Measurements from ENCODE around the gene CCDC154. TPM values are rescaled to one million over a fixed set of nuclear protein-coding genes. Genes with fewer than 3 reads are reported as not detected.

The CCDC154 gene
- total RNA-seq, 1 experiment from 2014 or later, result 3.2 TPM

DNA sequence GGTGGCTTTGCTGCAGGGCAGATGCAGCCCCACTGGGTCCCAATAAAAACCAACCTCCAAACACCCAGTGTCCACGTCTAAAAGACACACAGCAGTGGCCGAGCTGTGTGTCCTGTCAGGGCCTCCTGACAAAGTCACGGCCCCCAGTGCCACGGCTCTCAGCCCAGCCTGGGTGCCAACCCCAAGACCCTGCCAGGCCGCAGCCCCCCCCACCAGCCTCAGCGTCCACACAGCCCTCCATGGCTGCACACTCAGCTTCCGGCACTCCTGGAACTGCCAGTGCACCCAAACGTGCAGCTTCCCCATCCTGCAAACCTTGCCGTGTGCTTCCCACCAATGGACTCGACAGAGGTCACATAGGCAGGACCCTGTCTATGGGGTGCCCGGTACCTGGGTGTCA, 3.6 kb upstream of the CCDC154 start:
- intact Hi-C loops (cut with micrococcal nuclease; ENCODE audit: unreplicated experiment), result no loop called here
- CTCF ChIA-PET, result interaction anchor here (1.2 to 1.5 kb wide), 2 partner anchors 10 to 27 kb away, joined by 3 to 4 read pairs; partner anchors contain the start of gene UQCC4
- no peak for DNase-seq
- no peaks in the 10 kb centered on the region for H3K27me3 Mint-ChIP-seq (ENCODE audit: unreplicated experiment)
- no peaks in the 10 kb centered on the region for H3K9me3 Mint-ChIP-seq (ENCODE audit: low read depth, unreplicated experiment)
- no peak overlapping the region for H3K27ac Mint-ChIP-seq (ENCODE audit: unreplicated experiment)
- no peak overlapping the region for H3K4me3 Mint-ChIP-seq (ENCODE audit: low read depth, unreplicated experiment)
- no peaks in the 10 kb centered on the region for H3K4me1 Mint-ChIP-seq (ENCODE audit: low read depth, unreplicated experiment)
- peaks cover 45% of the 10 kb centered on the region for H3K36me3 Mint-ChIP-seq (ENCODE audit: insufficient read depth, unreplicated experiment)
- TF ChIP-seq, protein P1, sequence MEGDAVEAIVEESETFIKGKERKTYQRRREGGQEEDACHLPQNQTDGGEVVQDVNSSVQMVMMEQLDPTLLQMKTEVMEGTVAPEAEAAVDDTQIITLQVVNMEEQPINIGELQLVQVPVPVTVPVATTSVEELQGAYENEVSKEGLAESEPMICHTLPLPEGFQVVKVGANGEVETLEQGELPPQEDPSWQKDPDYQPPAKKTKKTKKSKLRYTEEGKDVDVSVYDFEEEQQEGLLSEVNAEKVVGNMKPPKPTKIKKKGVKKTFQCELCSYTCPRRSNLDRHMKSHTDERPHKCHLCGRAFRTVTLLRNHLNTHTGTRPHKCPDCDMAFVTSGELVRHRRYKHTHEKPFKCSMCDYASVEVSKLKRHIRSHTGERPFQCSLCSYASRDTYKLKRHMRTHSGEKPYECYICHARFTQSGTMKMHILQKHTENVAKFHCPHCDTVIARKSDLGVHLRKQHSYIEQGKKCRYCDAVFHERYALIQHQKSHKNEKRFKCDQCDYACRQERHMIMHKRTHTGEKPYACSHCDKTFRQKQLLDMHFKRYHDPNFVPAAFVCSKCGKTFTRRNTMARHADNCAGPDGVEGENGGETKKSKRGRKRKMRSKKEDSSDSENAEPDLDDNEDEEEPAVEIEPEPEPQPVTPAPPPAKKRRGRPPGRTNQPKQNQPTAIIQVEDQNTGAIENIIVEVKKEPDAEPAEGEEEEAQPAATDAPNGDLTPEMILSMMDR (IDR thresholded peaks at IDR 0.05; ENCODE audit: unreplicated experiment), result no peak
- BruUV-seq (replicated peaks), result no TSS peak

DNA sequence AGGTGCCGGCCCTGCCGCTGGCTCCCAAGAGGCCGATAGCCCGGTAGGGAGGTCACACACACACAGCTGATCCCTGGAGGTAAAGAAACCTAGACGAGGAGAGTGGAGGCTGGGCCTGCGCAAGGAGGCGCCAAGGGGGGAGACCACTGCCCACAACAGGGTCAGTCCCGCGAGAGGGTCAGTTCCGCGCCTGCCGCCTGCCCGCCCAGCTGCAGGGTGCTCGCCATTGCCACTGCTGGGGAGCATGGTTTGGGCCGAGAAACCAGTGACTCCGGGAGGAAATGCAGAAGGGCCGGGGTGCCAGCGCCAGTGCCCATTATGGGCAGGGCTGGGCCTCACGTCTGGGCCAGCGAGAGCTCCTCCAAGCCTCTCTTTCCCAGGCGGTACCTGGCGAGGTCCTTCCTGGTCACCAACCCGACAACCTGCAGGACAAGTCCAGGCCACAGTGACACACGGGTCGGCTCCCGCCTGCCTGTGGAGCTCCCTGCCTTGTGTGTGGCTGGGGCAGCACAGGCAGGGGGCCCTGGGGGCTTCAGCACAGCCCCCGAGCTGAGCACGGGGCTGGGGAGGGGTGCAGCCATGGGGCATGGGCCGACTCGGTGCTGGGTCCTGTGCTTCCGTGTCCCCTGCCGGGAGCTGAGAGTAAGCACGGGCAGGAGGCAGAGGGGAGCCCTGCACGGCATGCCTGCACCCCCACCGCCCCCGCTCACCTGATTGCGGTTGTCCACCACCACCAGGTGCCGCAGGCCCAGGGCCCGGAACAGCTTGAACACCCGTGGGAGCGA, 2.1 kb upstream of the CCDC154 start:
- no TSS peak for BruUV-seq (replicated peaks)

DNA sequence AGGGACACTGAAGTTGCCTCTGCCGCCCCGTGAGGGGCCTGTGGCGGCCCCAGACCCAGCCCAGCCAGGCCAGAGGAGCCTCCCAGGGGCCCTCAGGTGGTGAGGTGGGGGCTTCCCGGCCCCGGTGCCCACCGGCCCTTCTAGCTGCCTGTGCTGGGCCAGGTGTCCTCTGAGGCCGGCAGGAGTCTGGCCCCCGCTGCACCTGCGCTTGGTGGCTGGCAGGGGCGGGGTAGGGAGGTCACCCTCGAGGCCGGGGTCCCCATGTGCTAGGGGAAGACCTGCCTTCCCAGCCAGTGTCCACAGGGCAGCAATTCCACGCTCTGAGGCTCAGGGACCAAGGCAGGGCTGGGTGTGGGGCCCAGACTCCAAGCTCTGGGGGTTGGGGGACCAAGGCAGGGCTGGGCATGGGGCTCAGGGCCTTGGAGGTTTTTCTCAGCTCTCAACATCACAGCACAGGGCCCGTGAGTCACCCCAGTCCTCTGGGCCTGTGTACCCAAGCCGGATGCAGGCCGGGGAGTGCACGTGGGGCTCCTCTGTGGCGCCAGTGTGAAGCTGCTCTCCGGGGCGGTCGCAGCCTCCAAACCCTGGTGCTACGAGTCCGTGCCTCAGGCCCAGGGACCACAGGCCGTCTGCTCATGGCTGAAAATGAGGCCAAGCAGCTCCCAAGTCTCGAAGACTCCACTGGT, 1.3 kb upstream of the CCDC154 start:
- TF ChIP-seq, protein P1 (IDR thresholded peaks at IDR 0.05; ENCODE audit: unreplicated experiment), result no peak
- Mint-ChIP-seq H3K27me3 (ENCODE audit: unreplicated experiment) (no peaks in the 10 kb centered on the region), H3K36me3 (ENCODE audit: insufficient read depth, unreplicated experiment) (peaks cover 28% of the 10 kb centered on the region), H3K9me3 (ENCODE audit: low read depth, unreplicated experiment) (no peaks in the 10 kb centered on the region), H3K27ac (ENCODE audit: unreplicated experiment) (no peak overlapping the region), H3K4me3 (ENCODE audit: low read depth, unreplicated experiment) (no peak overlapping the region), H3K4me1 (ENCODE audit: low read depth, unreplicated experiment) (no peaks in the 10 kb centered on the region)
- BruUV-seq (replicated peaks), result TSS peak; percentile 49
- CTCF ChIA-PET, result no interaction called here
- intact Hi-C loops (cut with micrococcal nuclease; ENCODE audit: unreplicated experiment), result no loop called here
- DNase-seq, result no peak

More for the DNA sequence above, 2.1 kb upstream of the CCDC154 start:
- H3K4me3 Mint-ChIP-seq (ENCODE audit: low read depth, unreplicated experiment), result no peak overlapping the region
- H3K27ac Mint-ChIP-seq (ENCODE audit: unreplicated experiment), result no peak overlapping the region
- TF ChIP-seq, protein P1 (IDR thresholded peaks at IDR 0.05; ENCODE audit: unreplicated experiment), result no peak
- no peak for DNase-seq
- H3K4me1 Mint-ChIP-seq (ENCODE audit: low read depth, unreplicated experiment), result no peaks in the 10 kb centered on the region
- no peaks in the 10 kb centered on the region for H3K9me3 Mint-ChIP-seq (ENCODE audit: low read depth, unreplicated experiment)
- intact Hi-C loops (cut with micrococcal nuclease; ENCODE audit: unreplicated experiment), result no loop called here
- H3K36me3 Mint-ChIP-seq (ENCODE audit: insufficient read depth, unreplicated experiment), result peaks cover 33% of the 10 kb centered on the region
- CTCF ChIA-PET, result no interaction called here
- no peaks in the 10 kb centered on the region for H3K27me3 Mint-ChIP-seq (ENCODE audit: unreplicated experiment)

DNA sequence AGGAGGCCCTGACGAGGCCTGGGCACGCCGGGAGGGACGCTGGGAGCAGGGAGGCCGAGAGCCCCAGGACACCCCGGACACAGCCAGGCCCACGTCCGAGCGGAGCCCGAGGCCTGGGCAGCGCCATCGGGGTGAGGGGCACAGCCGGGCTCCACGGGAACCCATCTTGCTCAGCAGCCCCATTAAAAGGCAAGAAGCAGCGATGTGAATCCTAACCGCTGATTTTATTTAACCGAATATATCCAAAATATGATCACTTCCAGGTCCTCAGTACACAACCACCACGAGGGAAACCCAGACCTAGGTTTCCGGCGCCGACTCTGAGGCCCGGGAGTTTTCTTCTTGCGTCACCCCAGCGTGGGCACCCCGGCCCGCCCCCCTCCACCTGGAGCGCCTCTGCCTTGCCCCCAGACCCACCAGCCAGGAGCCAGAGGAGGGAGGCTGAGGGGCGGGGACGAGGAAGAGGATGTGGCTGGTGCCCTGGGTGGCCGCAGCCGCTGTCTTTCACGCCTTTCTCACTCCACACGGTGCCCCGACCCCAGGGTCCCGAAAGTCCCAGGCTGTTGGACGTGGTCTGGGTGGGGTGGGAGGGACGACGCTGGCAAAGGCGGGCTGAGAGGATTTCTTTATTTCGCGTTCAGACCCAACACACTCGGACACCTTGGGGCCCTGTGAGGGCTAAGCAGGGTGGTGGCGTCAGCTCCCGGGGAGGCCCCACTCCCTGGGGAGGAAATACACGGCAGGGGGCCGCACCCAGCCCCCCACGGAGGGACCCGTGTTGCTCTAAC, 568 bp upstream of the CCDC154 start:
- DNase-seq, result no peak
- Mint-ChIP-seq H3K9me3 (ENCODE audit: low read depth, unreplicated experiment) (no peaks in the 10 kb centered on the region), H3K27ac (ENCODE audit: unreplicated experiment) (no peak overlapping the region), H3K4me1 (ENCODE audit: low read depth, unreplicated experiment) (no peaks in the 10 kb centered on the region), H3K4me3 (ENCODE audit: low read depth, unreplicated experiment) (no peak overlapping the region), H3K36me3 (ENCODE audit: insufficient read depth, unreplicated experiment) (peaks cover 20% of the 10 kb centered on the region), H3K27me3 (ENCODE audit: unreplicated experiment) (no peaks in the 10 kb centered on the region)
- TF ChIP-seq, protein P1 (IDR thresholded peaks at IDR 0.05; ENCODE audit: unreplicated experiment), result no peak
- intact Hi-C loops (cut with micrococcal nuclease; ENCODE audit: unreplicated experiment), result no loop called here
- BruUV-seq (replicated peaks), result no TSS peak
- CTCF ChIA-PET, result interaction anchor here (0.5 to 0.8 kb wide), 2 partner anchors 9 to 77 kb away, joined by 4 read pairs; no protein-coding TSS in a partner anchor

All from Calu3 (cell line).